NCI-H82 treated with DMSO at 0.1 percent for 48 hours (cell line): ENCODE data around the gene HTR5A.

ENCODE experiments used
- DNase-seq: peaks from one replicate; lab custom pipeline; 2025; ENCODE audit not compliant: unreplicated experiment; lab: John Stamatoyannopoulos, UW

The HTR5A gene

DNA sequence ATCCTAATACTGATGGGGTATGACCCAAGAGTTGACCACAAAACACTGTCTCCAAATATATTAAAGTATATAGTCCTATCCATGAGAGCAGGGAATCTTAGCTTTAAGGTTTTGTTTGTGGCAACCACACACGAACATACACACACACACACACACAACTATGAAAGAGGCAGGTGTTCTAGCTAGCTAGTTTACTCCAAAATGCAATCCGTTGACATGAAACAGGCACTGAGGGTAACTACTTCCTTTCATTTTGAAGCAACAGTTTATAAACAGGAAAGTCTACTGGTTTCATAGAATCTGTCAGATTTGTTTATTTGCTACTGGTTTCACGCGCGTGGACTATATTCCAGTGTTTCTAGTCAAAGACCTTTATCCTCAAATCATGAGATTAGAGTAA lies 14.8 kb downstream of the HTR5A start:
- no peak for DNase-seq

DNA sequence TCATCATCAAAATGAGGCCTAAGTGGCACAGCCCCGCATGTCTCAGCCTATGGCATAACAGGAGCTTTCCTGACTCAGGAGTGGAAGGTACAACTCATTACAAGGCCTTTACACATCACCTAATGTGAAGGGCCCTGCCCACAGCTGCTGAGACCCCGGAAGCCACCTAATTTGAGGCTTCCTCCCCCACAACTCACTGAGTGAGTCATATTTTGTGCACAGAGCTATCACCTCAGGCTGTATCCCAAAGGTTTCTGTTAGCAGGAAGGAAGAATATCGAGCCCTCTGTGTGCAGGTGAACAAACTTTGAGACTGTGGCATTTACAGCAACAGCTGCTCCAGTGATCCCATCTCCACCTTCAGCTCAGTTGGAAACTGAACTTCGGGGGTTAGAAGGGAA lies 20.6 kb downstream of the HTR5A start:
- DNase-seq = no peak

DNA sequence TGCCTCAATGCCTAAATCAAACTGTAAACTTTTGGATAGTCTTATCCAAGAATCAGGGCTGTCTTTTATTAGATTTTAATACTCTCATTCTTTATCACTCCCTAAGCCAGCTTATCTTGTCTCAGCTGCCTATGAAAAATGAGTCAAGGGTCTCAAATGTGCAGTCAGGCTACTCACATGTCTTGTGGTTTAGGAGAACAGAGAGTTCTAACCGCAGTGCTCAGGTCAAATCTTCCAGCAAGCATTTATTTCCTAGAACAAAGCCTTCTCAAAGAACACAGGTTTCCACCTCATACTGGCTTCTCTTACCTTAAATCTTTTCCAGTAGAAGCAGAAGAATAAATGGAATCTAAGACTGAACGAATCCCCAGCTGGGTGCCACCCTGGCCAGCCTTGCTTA lies 23.5 kb downstream of the HTR5A start:
- DNase-seq = no peak

DNA sequence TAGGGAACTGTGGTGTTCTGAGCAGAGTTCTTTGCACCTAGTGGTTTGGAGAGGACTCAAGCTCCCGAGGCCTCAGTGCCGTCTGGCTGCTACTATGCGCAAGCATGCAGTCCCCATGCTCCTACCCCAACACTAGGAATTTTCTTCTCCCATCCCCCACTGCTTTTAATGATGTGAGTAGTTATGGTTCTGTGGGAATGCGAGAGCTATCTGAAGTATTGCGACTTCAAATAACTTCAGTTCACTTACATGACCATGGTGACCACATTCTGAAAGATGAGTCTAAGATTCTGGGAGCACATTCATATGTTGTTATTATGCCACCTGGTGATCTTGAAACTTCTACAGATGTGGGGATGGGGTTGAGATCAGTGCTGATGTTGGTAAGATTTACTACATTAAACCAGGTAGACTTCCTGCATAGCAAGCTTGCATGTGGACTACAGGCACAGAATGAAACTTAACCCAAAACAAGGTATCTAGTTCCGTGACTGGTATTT lies 24.6 kb downstream of the HTR5A start:
- DNase-seq = no peak

DNA sequence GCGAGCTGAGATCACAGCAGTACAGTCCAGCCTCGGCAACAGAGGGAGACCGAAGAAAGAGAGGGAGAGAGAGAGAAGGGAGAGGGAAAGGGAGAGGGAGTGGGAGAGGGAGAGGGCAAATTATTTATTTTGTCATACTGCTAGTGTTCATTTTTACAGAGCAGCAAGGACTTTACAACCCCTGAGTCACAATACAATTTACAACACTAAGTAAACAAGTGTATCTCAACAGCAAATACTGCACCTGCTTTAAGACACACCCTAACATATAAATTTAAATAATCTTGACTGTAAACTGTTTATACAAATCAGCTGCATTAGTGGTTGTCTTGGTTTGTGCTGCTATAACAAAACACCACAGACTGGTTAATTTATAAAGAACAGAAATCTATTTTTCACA lies 27.2 kb downstream of the HTR5A start:
- no peak for DNase-seq

DNA sequence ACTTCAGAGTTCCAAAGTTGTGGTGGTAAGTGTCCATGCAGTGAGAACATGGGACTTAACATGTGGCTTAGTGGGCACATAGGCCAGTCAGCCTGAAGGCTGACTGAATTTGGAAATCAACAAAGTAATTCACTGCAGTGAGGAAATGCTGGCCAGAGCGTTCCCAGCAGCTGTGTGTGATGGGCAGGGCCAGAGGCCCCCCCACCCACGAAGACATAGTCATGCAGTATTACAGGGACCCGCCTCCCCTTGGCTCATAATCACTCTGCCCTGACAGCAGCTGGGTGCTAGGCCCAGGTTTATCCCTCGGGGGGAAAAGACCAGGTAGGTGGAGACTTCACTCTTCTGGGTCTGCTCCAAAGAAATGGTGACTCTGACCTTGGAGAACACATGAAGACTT lies 33.7 kb downstream of the HTR5A start:
- DNase-seq = no peak

DNA sequence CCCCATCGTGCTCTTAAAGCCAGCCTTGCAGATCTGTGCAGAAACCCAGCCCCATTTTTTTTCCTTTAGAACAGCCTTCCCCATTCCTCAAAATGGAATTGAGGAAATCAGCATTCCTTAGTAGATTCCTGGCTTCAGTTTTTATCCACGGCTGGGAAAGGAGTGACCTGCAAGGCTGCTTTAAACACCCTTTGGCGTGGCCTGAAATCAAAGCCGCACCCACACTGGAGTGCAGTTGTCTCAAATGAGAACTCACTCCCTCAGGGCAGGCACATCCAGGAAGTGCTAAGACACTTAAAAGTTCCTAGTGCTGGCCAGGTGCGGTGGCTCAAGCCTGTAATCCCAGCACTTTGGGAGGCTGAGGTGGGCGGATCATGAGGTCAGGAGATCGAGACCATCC lies 34.8 kb downstream of the HTR5A start:
- DNase-seq = no peak

DNA sequence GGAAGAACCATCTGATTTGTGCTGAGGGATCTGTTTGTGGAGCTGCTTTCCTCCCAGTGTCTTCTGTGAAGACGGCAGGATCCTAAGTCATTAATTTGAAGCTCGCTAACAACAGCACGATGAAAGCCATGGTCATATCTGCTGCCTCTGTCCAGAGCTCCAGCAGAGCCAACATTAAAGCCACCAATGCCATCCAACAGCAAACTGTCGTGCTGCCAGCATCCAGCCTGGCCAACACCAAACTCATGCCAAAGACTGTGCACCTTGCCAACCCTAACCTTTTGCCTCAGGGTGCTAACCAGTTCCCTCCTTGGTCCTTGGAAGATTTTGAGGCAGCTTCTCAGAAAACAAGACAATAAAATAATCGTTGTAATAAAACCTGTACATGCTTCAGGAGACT lies 36.2 kb downstream of the HTR5A start:
- DNase-seq = no peak

DNA sequence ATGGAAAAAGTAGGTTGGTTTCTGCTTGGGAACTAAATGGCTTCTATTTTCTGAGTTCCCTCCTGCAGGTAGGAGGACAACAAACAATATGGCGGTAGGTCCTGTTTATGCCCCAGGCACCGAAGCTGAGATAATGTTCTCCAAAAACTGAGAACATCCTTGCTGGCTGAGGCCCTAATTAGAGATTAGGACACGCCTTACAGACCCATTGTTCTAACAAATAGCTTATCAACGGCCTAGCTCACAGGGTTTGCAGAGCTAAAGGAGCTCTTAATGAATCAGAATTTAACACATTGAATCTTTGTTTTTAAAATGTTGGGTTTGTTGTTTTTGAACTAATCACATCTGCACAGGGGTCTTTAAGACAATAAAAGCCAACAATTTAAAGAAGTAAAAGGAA lies 37.0 kb downstream of the HTR5A start:
- DNase-seq = no peak

DNA sequence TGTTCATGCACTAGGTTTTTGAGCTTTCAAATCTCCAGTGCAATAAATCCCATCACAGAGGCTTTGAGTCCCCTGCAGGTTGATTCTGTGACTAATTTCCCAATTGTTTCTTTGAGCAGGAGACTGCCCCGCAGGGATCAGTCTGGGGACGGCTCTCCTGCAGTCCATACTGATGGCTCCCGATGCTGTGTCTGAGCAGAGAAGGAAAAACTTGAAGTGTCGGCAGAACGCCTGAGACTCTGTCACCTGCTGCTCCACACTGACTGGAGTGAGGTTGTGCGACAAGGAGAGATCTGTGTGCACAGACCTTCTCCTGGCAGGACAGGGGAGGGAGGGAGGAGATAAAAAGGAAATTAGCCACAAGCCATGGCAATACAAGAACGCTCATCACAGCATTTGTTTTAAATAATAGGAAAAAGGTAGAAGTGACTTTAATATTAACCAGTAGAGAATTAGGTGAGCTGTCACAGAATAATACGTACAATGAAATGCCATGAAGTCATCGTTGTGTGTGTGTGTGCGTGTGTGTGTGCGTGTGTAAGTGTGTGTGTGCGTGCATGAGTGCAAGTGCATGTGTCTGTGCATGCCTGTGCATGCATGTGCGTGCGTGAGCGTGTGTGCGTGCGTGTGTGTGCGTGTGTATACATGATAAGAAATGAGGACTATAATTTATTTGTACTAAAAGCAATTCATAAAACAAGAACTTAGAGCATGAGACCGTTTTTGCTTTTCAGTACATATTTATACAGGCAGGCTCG lies 38.2 kb downstream of the HTR5A start:
- DNase-seq = no peak

DNA sequence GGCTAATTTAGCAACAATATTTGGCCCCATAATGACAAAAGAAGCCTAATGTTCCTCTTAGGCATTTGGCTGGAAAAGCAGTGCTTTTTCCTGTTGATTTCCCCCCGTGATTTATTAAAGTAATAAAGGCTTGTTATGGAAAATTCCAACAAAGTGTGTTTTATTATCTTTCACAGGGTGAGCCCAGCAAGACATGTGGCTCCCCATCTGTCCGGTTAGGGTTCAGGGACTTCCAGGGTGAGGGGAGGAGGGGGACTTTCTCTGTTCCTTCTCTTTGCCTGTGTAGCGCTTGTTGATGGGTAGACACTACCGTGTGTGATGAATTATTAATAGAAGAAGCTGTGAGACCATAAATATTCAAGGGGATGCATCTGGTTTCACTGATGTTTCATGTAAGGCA lies 39.0 kb downstream of the HTR5A start:
- no peak for DNase-seq

DNA sequence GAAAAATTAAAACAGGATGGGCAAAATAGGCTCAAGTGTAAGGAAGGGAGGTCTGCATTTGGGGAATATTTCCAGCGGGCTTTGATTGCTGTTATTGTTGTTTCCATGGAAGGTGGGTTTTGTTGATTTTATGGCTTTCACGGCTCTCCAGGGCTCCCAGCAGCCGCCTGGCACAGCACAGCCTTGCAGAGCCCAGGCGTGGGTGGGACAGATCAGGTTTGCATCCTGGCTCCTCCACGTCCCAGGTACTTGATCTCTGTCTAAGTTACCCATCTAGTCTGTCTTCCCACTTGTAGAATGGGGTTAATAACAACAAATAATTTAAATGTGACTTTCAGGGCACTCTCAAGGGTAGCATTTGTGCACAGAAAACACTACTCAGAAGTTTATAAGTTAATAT lies 45.2 kb downstream of the HTR5A start:
- no peak for DNase-seq

DNA sequence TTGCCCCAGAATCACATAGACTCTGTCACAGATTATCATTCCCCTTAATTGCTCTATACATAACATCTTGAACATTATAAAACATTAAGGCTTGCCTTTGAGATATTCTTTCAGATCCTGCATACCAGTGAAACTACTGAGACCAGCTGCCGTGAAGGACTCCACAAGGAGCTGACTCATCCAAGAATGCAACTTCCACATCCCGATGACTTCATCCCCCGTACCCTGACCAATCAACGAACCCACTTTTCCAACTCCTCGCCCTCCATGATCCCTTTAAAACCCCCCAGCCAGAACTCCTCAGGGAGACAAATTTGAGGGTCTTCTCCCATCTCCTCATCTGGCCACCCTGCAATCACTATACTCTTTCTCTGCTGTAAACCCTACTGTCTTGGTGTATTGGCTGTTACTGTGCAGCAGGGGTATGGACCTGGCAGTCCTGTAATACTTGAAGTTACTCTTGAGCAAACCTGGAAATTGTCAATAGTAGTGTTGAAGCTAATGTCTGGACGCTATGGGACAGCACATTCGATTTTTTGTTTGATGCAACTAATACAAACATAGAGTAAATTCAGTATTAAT lies 49.8 kb downstream of the HTR5A start:
- no peak for DNase-seq

DNA sequence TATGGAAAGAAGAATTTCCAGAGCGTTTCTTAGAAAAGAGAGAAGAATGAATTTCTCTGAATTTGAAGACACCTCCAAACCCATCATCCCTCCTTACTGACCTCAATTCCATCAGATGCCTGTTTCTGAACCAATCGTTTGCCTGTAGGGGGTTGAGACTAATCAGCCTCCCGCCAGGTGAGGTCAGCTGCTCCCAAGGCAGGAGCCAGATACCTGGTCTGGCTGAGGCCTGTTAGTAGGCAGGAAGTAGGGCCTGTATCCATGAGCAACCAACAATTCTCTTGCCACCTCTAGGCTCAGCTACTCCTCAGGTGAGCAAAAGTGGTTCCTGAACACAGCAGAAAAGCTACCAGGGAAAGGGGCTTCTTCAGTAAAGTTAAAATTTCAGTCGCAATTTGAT lies 50.3 kb downstream of the HTR5A start:
- DNase-seq = no peak

DNA sequence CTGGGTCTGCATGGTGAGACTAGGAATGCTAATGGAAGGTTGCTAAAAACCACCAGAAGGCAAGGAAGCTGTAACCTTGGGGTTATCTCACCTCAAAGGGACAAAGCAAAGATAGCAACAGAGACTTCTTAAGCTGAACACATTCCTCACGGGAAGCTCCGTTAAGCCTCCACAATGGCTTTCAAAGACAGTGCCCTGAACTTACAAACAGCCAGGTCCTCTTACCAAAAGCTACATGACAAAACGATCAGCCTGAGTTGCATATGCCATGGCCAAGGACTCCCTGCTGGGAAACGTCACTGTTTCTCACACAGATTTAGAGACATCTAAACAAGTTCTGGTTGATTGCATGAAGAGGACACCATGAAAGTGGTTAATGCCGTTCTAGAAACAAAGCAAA lies 52.7 kb downstream of the HTR5A start:
- DNase-seq = no peak

DNA sequence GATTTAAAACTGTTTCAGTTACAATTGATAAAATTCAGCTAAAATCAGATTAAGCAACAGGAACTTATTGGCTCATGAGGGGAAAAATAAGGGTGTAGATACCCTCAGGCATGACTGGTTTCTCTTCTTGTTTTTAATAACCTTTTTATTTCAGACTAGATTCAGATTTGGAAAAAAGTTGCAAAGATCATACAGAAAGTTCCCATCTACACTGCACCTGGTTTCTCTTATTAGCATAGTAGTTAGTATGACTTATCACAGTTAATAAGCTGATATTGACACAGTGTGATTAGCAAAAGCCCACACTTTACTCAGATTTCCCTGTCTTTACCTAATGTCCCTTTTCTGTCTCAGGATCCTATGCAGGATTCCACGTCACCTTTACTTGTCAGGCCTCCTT lies 53.3 kb downstream of the HTR5A start:
- no peak for DNase-seq

DNA sequence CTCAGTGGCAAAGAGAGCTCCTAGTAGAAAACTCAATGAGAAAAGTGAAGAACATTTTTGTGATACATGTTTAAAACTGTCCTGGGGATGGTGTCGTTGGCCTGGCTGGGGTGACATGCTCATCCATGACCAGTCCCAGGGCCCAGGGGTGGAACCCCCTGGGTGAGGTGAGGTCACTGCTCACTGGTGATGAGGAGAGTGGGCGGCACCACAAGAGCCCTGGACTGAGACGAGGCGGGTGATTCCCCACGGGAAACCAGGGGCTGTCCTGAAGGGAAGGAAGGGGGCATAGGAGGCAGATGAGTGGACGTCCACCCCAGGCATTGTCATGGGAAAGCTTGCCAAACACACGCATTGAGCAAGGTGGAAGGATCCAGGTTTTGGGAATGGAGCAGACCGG lies 54.6 kb downstream of the HTR5A start:
- DNase-seq = no peak

DNA sequence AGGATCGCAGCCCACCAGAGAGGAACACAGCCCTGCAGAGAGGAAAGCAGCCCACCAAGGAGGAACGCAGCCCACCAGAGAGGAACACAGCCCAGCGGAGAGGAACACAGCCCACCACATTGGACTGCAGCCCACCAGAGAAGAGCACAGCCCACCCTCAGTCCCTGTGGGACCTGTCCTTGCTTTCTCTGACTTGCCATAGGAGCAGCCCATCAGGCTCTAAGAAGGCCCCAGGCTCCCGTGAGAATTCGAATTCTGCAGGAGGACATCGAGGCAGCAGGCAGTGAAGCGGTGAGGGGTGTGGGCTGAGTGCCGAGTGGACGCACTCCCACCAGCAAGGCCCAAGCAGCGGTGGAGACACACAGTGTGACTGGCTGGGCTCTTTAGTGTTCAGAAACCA lies 59.1 kb downstream of the HTR5A start:
- DNase-seq = no peak

DNA sequence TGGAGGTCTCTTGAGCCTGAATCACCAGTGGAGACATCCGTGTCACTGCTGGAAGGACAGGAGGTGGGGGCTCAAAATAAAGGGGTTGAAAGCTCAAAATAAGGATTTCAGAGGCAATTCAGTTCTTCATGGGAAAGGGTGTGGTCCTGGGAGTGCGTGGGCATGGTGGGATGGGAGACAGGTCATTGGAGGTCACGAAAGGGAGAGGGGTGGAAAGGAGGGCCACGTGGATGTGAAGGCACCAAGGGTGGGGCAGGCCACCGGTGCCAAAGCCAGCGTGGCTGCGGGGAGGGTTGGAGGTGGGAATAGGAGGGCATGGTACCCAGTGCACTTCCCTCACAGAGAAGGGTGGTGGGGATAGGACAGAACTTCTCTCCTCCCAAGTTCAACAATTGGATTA lies 59.7 kb downstream of the HTR5A start:
- no peak for DNase-seq

DNA sequence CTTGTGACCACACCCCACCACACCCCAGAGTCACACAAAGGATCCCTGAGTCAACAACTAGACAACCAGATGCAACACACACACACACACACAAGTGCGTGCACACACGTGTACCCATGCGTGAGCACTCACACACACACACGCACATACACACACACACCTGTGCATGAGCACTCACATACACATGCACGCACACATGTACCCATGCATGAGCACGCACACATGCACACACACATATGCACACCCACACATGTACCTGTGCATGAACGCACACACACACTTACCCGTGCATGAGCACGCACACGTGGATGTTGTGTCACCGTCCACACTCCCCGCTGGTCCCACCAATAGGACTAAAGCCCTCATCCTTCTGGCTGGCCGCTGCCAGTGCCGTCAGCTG lies 60.4 kb downstream of the HTR5A start:
- DNase-seq = no peak

DNA sequence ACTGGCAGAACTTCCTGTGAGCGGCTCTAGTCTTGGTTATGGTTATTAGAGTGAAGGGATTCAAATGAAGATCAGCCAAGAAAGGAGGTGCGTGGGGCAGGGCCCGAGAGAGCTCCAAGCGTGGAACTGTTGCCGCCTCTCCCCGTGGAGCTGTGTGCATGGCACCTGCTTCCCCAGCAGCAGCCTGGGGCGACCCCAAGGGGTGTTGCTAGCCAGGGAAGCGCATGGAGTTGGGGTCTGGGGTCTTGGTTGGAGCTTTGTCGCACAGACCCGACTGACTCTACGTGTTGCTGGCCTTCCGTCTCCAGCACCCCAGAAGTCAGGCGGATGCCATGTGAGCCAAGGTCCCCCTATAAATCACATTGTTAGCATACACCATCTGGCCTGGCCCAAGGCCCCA lies 61.0 kb downstream of the HTR5A start:
- no peak for DNase-seq

DNA sequence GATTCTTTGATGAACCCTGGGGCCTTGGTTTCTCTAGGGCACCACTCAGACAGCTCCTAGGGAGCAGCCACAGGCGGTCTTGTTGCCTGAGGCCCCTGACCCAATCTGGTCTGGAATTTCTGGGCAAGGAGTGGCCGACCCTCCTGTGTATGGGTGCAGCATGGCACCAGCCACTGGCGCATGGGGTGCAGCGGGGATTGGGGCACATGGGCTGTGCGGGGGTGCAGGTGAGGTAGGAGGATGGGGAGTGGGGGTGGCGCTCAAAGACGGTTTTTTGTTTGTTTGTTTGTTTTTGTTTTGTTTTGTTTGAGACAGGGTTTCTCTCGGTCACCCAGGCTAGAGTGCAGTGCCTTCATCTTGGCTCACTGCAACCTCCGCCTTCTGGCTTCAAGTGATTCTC lies 62.3 kb downstream of the HTR5A start:
- no peak for DNase-seq

DNA sequence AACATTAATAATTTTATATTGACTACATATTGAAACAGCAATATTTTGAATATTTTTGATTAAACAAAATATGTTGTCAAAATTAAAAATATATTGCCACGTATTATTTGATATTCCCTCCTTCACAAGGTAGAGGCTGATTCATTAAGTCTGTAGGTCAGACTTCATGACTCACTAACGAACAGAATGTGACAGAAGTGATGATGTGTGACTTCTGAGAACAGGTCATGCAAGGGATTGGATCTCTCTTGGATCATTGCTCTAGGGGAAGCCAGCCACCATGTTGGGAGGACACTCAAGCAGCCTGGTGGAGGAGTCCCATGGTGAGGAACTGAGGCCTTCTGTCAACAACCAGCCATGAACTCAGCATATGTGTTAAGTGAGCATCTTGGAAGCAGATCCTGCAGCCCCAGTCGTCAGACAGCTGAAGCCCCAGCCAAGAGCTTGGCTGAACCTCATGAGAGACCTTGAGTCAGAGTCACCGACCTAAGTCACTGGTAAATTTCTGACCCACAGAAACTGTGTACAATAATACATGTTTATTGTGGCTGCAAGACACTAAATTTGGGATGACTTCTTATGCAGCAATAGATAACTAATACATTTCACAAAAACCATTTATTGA lies 66.6 kb downstream of the HTR5A start:
- no peak for DNase-seq
